Motor neuron (in vitro differentiated cells): ENCODE results near the gene AMPD2. TPM values are rescaled to one million over a fixed set of nuclear protein-coding genes. Genes with fewer than 3 reads are reported as not detected.

Experiments used
- ATAC-seq, 8 experiments: fragments of 200-7000 bp; cut with Tn5 transposase; replicated peaks in 6 of 8; 2 replicates each; pipeline ENCODE4 v1.8.0; 2021; ENCODE audit warnings: mild to moderate bottlenecking in 8 of 8, moderate library complexity in 8 of 8
- H3K27ac ChIP-seq, 2 donors: fragments of 250-450 bp; sonication (Bioruptor Pico); 2 replicates each; pipeline ENCODE4 v1.9.0; 2021; ENCODE audit warnings: antibody characterized with exemption in 2 of 2, mild to moderate bottlenecking in 2 of 2, moderate library complexity in 1 of 2
- H3K4me1 ChIP-seq, 2 donors: fragments of 250-450 bp; sonication (Bioruptor Pico); replicated peaks in 1 of 2; 2 replicates each; pipeline ENCODE4 v1.6.1; 2021; ENCODE audit warnings: antibody characterized with exemption in 2 of 2, mild to moderate bottlenecking in 2 of 2, moderate library complexity in 1 of 2
- H3K4me3 ChIP-seq, 5 donors: fragments of 250-450 bp; sonication (Bioruptor Pico); 2 replicates each; pipeline ENCODE4 v1.9.0; 2021; ENCODE audit warnings: antibody characterized with exemption in 5 of 5, mild to moderate bottlenecking in 5 of 5, moderate library complexity in 4 of 5
- WGBS, 10 experiments: fragments of 450-650 bp; shearing (Covaris generic); methylation state at CpG; one replicate each; pipeline ENCODE4 v1.0.0; 2022; 5-methylcytosine and 5-hydroxymethylcytosine counted together
- in situ Hi-C, 9 experiments: fragments of 400-800 bp; cut with MboI; loops; one replicate each; pipeline ENCODE4 v1.15.0; 2021; ENCODE audit warnings: low sequenced_read_pairs in 9 of 9, low pct_unique_long_range_greater_than_20kb in 2 of 9; ENCODE audit not compliant: unreplicated experiment in 9 of 9
- total RNA-seq, 8 experiments: library from RNA; unstranded; fragments of 300-600 nt; gene quantifications; 2 replicates each; pipeline versions ENCODE4 v1.2.3 to v1.2.4, GENCODE V29; 2022

The AMPD2 gene
- total RNA-seq, 8 experiments from 2014 or later = 46.3 to 100 (median 61.3) TPM

DNA sequence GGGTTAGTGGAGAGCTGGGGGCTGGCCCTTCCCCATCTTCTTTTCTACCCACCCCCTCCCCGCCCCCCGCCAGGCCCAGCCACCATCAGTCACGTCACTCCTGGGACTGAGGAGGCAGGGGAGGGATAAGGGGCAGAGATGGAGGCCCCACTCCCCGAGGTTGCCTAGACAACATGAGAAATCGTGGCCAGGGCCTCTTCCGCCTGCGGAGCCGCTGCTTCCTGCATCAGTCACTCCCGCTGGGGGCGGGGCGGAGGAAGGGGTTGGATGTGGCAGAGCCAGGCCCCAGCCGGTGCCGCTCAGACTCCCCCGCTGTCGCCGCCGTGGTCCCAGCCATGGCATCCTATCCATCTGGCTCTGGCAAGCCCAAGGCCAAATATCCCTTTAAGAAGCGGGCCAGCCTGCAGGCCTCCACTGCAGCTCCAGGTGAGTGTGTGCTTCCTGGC, 1.2 kb downstream of the AMPD2 start:
- ATAC-seq = peak; percentile 57 to 87 (median 82)

GRCh38 chr1:109621379-109622136, 1.9 kb downstream of the AMPD2 start:
- Histone ChIP-seq H3K4me1 (peaks cover 55 to 65% of the 10 kb centered on the region in 2 donors), H3K4me3 (peak overlapping the region; percentile 51 to 72 (median 66)), H3K27ac (peak overlapping the region; percentile 88 to 92)
- WGBS, 10 experiments = 5 to 83% (median 60%) methylated on average over 1 to 8 of the region's 13 CpGs; no CpG with 5 or more reads in 3 of the 10 experiments
- in situ Hi-C loops = loop anchor here in 1 of 9 experiments (10.0 kb wide), 1 partner anchor 77 kb away; the partner anchor contains the start of gene GNAI3
- ATAC-seq = peak in 2 of 8 experiments; percentile 4 to 6

More for the DNA sequence above, 1.2 kb downstream of the AMPD2 start:
- H3K4me3 ChIP-seq = peak overlapping the region; percentile 51 to 72 (median 66)
- H3K27ac ChIP-seq = peak overlapping the region; percentile 88 to 92
- 0 to 7% (median 6%) methylated on average over 3 to 7 of the region's 18 CpGs; no CpG with 5 or more reads in 7 of the 10 experiments for WGBS, 10 experiments
- in situ Hi-C loops = loop anchor here in 1 of 9 experiments (10.0 kb wide), 1 partner anchor 76 kb away; the partner anchor contains the start of gene GNAI3
- peaks cover 62 to 72% of the 10 kb centered on the region in 2 donors for H3K4me1 ChIP-seq

DNA sequence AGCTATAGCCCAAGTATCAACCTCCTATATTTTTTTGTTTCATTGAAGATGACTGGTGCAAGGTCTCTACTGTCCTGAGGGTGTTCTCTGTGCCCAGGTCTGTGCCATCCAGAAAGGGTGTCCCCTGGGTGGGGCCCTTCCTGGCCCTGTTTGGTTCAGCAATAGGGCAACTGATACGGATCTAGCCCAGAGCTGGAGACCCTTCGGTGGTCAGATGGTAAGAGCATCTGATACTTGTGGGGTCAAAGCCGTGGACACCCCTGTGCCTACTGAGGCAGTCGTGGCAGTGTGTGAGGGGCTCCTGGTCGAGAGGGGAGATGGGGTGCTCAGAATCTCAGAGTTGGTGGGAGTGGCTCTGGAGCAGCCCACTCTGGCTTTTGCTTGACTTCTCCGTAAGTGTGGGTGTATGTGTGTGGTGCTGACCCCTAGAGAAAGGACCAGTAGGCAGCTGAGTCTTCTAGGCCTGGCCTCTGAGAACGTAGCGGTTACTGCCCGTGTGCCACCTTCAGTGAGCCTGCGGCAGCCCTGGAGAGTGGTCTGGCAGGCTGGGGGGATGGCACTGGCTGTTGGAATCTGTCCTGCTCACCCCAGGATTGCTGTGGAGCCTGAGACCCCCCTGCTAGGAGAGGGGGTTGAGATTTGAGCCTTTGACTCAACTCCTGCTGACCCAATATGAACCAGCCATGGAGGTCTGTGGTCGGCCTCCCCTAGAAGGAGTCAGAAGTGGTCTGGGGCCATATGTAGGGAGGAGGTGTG, 2.7 kb downstream of the AMPD2 start:
- in situ Hi-C loops = loop anchor here in 1 of 9 experiments (10.0 kb wide), 1 partner anchor 78 kb away; the partner anchor contains the start of gene GNAI3
- Histone ChIP-seq H3K4me1 (peaks cover 48 to 57% of the 10 kb centered on the region in 2 donors), H3K4me3 (peak overlapping the region in 4 of 5 donors; percentile 51 to 72 (median 68)), H3K27ac (no peak overlapping the region)
- ATAC-seq = no peak
- WGBS, 10 experiments = 55 to 98% (median 88%) methylated on average over 1 to 9 of the region's 11 CpGs; no CpG with 5 or more reads in 2 of the 10 experiments

- ATAC-seq = no peak
- in situ Hi-C loops = loop anchor here in 1 of 9 experiments (10.0 kb wide), 1 partner anchor 78 kb away; the partner anchor contains the start of gene GNAI3
- 33 to 100% (median 92%) methylated on average over 1 to 3 of the region's 3 CpGs; no CpG with 5 or more reads in 4 of the 10 experiments for WGBS, 10 experiments
- H3K4me3 ChIP-seq = no peak overlapping the region
- H3K27ac ChIP-seq = no peak overlapping the region
- peaks cover 45 to 52% of the 10 kb centered on the region in 2 donors for H3K4me1 ChIP-seq
These were observed 3.3 kb downstream of the AMPD2 start for GRCh38 chr1:109622895-109623294.

DNA sequence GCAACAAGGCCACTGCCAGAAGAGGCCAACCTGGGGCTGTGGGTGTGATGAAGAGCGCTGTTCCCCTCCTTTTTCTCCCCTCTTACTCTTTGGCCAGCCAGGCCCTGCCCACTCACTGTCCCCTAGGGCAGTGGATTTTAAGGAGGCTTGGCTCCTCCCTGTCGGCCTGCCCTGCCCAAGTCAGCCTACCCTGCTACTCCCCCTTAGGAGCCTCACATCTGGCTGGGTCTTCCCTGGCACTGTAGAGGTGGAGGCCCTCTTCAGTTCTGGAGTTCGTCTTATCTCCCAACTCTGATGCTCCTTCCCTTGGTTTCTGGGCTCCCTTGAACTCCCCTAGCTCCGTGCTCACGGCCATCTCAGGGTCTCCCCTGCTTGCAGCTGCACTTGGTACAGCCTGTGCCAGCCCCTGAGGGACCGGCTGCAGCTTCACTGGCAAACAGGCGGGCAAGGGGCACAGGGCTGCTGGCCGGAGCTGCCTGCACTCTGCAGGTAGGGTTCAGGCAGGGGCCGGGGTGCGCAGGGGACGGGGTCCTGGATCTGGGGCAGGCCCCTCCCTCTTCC, 4.0 kb downstream of the AMPD2 start:
- Histone ChIP-seq H3K4me3 (no peak overlapping the region), H3K4me1 (peaks cover 44 to 51% of the 10 kb centered on the region in 2 donors), H3K27ac (peak overlapping the region in 1 of 2 donors; percentile 56)
- WGBS, 10 experiments = 33 to 93% (median 75%) methylated on average over 1 to 6 of the region's 11 CpGs; no CpG with 5 or more reads in 5 of the 10 experiments
- in situ Hi-C loops = loop anchor here in 1 of 9 experiments (10.0 kb wide), 1 partner anchor 79 kb away; the partner anchor contains the start of gene GNAI3
- peak in 3 of 8 experiments; percentile 2 to 43 (median 3) for ATAC-seq

- WGBS, 10 experiments = 75 to 97% (median 87%) methylated on average over 1 to 11 of the region's 17 CpGs; no CpG with 5 or more reads in 4 of the 10 experiments
- H3K4me1 ChIP-seq = peaks cover 36 to 44% of the 10 kb centered on the region in 2 donors
- in situ Hi-C loops = loop anchor here in 4 of 9 experiments (10.0 to 25.0 kb wide), 4 partner anchors 80 to 363 kb away; partner anchors contain the start of genes AHCYL1 (in 2 of the 4), EPS8L3 (in 1 of the 4), GNAI3 (in 1 of the 4) and GSTM3 (in 1 of the 4)
- peak overlapping the region in 1 of 2 donors; percentile 56 for H3K27ac ChIP-seq
- ATAC-seq = peak in 1 of 8 experiments; percentile 1
- H3K4me3 ChIP-seq = no peak overlapping the region
These were observed 4.8 kb downstream of the AMPD2 start for GRCh38 chr1:109624201-109625010.

GRCh38 chr1:109625176-109625575, 5.5 kb downstream of the AMPD2 start:
- in situ Hi-C loops = loop anchor here in 4 of 9 experiments (10.0 to 25.0 kb wide), 4 partner anchors 80 to 362 kb away; partner anchors contain the start of genes AHCYL1 (in 2 of the 4), EPS8L3 (in 1 of the 4), GNAI3 (in 1 of the 4) and GSTM3 (in 1 of the 4)
- Histone ChIP-seq H3K4me1 (peaks cover 36 to 43% of the 10 kb centered on the region in 2 donors), H3K4me3 (no peak overlapping the region), H3K27ac (peak overlapping the region in 1 of 2 donors; percentile 19)
- WGBS, 10 experiments = 85 to 100% methylated on average over 1 to 8 of the region's 16 CpGs; no CpG with 5 or more reads in 8 of the 10 experiments
- ATAC-seq = no peak

- 81 to 100% (median 86%) methylated on average over 3 to 16 of the region's 32 CpGs; no CpG with 5 or more reads in 4 of the 10 experiments for WGBS, 10 experiments
- no peak for ATAC-seq
- in situ Hi-C loops = loop anchor here in 4 of 9 experiments (10.0 to 25.0 kb wide), 4 partner anchors 81 to 361 kb away; partner anchors contain the start of genes AHCYL1 (in 2 of the 4), EPS8L3 (in 1 of the 4), GNAI3 (in 1 of the 4) and GSTM3 (in 1 of the 4)
- Histone ChIP-seq H3K4me1 (peaks cover 36 to 43% of the 10 kb centered on the region in 2 donors), H3K4me3 (no peak overlapping the region), H3K27ac (no peak overlapping the region)
These were observed 6.2 kb downstream of the AMPD2 start for GRCh38 chr1:109625601-109626560.

GRCh38 chr1:109626682-109627408, 7.2 kb downstream of the AMPD2 start:
- no peak overlapping the region for H3K4me3 ChIP-seq
- WGBS, 10 experiments = 90 to 100% (median 96%) methylated on average over 1 to 4 of the region's 21 CpGs; no CpG with 5 or more reads in 5 of the 10 experiments
- H3K27ac ChIP-seq = no peak overlapping the region
- ATAC-seq = no peak
- H3K4me1 ChIP-seq = peaks cover 32 to 38% of the 10 kb centered on the region in 2 donors
- in situ Hi-C loops = loop anchor here in 4 of 9 experiments (10.0 to 25.0 kb wide), 4 partner anchors 82 to 360 kb away; partner anchors contain the start of genes AHCYL1 (in 2 of the 4), EPS8L3 (in 1 of the 4), GNAI3 (in 1 of the 4) and GSTM3 (in 1 of the 4)
